Caco-2 (cell line): Measurements from ENCODE around the gene IL16. TPM values are rescaled to one million over a fixed set of nuclear protein-coding genes. Genes with fewer than 3 reads are reported as not detected.

Experiments used
- BruUV-seq: library from RNA; stranded (reverse); fragments of 400-500 nt; replicated peaks from 2 replicates; lab custom pipeline; 2021; lab: Mats Ljungman, UMichigan
- CTCF ChIA-PET: fragments of 300-600 bp; sonication (Branson Sonifier 250); formaldehyde crosslinking; loops from one replicate; lab custom pipeline; 2022; ENCODE audit warnings: antibody characterized with exemption; lab: Charles Lee
- POLR2A ChIA-PET: fragments of 300-600 bp; sonication (Branson Sonifier 250); formaldehyde crosslinking; loops from one replicate; lab custom pipeline; 2022; ENCODE audit warnings: antibody characterized with exemption; lab: Charles Lee
- DNase-seq, 2 experiments: peaks; one replicate each; pipeline versions ENCODE4 v3.0.0 to v3.0.0-alpha.2; 2020 to 2022
- H3K27me3 ChIP-seq: replicated peaks from 2 replicates; pipeline ENCODE4 v1.6.0; 2011; ENCODE audit warnings: low read length; ENCODE audit not compliant: control insufficient read depth, insufficient read depth
- H3K36me3 ChIP-seq: 2 replicates; pipeline ENCODE4 v1.5.1; 2011; ENCODE audit warnings: low read length; ENCODE audit not compliant: control insufficient read depth, insufficient read depth
- H3K4me1 ChIP-seq: fragments of 250-450 bp; sonication (Bioruptor Pico); 2 replicates; pipeline ENCODE4 v1.5.1; 2020; ENCODE audit warnings: mild to moderate bottlenecking
- H3K4me3 ChIP-seq: 2 replicates; pipeline ENCODE4 v1.5.1; 2011; ENCODE audit warnings: low read depth, mild to moderate bottlenecking, control low read depth, low read length
- H3K9me3 ChIP-seq: fragments of 250-450 bp; sonication (Bioruptor Pico); 2 replicates; pipeline ENCODE4 v1.5.1; 2020; ENCODE audit warnings: mild to moderate bottlenecking, moderate library complexity
- H3K27ac Mint-ChIP-seq: one replicate; pipeline ENCODE4 v1.8.0; 2022; ENCODE audit warnings: mixed read lengths; ENCODE audit not compliant: unreplicated experiment
- H3K27me3 Mint-ChIP-seq: one replicate; pipeline ENCODE4 v1.8.0; 2022; ENCODE audit warnings: mixed read lengths; ENCODE audit not compliant: insufficient read depth, unreplicated experiment
- H3K36me3 Mint-ChIP-seq: one replicate; pipeline ENCODE4 v1.8.0; 2022; ENCODE audit warnings: mild to moderate bottlenecking, mixed read lengths; ENCODE audit not compliant: insufficient read depth, unreplicated experiment
- H3K4me1 Mint-ChIP-seq: one replicate; pipeline ENCODE4 v1.8.0; 2022; ENCODE audit warnings: low read depth, mixed read lengths; ENCODE audit not compliant: unreplicated experiment
- H3K4me3 Mint-ChIP-seq: one replicate; pipeline ENCODE4 v1.8.0; 2022; ENCODE audit warnings: mild to moderate bottlenecking, moderate library complexity, mixed read lengths; ENCODE audit not compliant: unreplicated experiment
- H3K9me3 Mint-ChIP-seq: one replicate; pipeline ENCODE4 v1.8.0; 2022; ENCODE audit warnings: mixed read lengths; ENCODE audit not compliant: unreplicated experiment
- intact Hi-C: fragments of 100-400 bp; cut with micrococcal nuclease; formaldehyde crosslinking; loops from one replicate; pipeline ENCODE4 v1.10.0; 2022; ENCODE audit not compliant: unreplicated experiment
- total RNA-seq: library from RNA; stranded (reverse); gene quantifications from 2 replicates; pipeline ENCODE4 v1.2.3, GENCODE V29; 2022
- TF ChIP-seq, protein P1 (sequence below), 2 experiments: fragments of 200-600 bp in 1 of 2; IDR thresholded peaks; 1 replicate in 1 of 2; 2 replicates in 1 of 2; pipeline versions ENCODE4 v1.5.1 to v1.8.0; 2011 to 2022; ENCODE audit warnings: antibody characterized with exemption in 1 of 2, control low read depth in 1 of 2, inconsistent platforms in 1 of 2, low read depth in 1 of 2, low read length in 1 of 2, mild to moderate bottlenecking in 1 of 2, moderate library complexity in 1 of 2; ENCODE audit not compliant: insufficient read depth in 1 of 2, severe bottlenecking in 1 of 2, unreplicated experiment in 1 of 2

The IL16 gene
- total RNA-seq, 1 experiment from 2014 or later = not detected

- no peaks in the 10 kb centered on the region for H3K9me3 Mint-ChIP-seq
- no peak for DNase-seq
- Histone ChIP-seq H3K4me1 (no peaks in the 10 kb centered on the region), H3K27me3 (no peaks in the 10 kb centered on the region), H3K36me3 (no peaks in the 10 kb centered on the region), H3K9me3 (no peaks in the 10 kb centered on the region), H3K4me3 (no peak overlapping the region)
- TF ChIP-seq, protein P1, sequence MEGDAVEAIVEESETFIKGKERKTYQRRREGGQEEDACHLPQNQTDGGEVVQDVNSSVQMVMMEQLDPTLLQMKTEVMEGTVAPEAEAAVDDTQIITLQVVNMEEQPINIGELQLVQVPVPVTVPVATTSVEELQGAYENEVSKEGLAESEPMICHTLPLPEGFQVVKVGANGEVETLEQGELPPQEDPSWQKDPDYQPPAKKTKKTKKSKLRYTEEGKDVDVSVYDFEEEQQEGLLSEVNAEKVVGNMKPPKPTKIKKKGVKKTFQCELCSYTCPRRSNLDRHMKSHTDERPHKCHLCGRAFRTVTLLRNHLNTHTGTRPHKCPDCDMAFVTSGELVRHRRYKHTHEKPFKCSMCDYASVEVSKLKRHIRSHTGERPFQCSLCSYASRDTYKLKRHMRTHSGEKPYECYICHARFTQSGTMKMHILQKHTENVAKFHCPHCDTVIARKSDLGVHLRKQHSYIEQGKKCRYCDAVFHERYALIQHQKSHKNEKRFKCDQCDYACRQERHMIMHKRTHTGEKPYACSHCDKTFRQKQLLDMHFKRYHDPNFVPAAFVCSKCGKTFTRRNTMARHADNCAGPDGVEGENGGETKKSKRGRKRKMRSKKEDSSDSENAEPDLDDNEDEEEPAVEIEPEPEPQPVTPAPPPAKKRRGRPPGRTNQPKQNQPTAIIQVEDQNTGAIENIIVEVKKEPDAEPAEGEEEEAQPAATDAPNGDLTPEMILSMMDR (IDR thresholded peaks at IDR 0.05; ENCODE audit: insufficient read depth in 1 of 2, low read depth in 1 of 2, low read length in 1 of 2, severe bottlenecking in 1 of 2, unreplicated experiment in 1 of 2) = no peak
- peaks cover 19% of the 10 kb centered on the region for H3K27me3 Mint-ChIP-seq
- intact Hi-C loops = no loop called here
- ChIA-PET POLR2A (no interaction called here), CTCF (no interaction called here)
- H3K36me3 Mint-ChIP-seq = no peaks in the 10 kb centered on the region
- no peaks in the 10 kb centered on the region for H3K4me1 Mint-ChIP-seq
- no peak overlapping the region for H3K4me3 Mint-ChIP-seq
- BruUV-seq = no TSS peak
- H3K27ac Mint-ChIP-seq = no peak overlapping the region
Measured at GRCh38 chr15:81191701-81192100, 5.0 kb upstream of the IL16 start.

DNA sequence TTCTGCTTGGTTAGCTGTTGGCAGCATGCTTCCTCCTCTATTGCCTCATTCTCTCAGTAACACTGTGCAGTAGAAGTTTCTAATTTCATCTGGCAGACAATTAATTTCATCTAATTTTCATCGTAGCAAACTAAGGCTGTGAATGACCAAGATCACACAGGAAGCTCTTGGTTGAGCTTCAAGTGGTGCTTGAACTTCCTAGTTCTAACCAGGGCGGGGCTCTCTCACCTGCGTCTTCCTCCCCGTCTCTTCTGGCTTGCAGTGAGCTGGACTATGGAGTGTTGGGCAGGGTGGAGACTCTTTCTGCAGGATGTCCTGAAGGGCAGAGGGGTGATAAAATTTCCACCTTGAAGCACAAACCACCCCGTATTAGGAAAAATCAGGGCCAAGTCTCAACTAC, 2.0 kb upstream of the IL16 start:
- Mint-ChIP-seq H3K27me3 (peaks cover 23% of the 10 kb centered on the region), H3K4me1 (no peaks in the 10 kb centered on the region), H3K36me3 (no peaks in the 10 kb centered on the region), H3K9me3 (no peaks in the 10 kb centered on the region), H3K27ac (no peak overlapping the region), H3K4me3 (no peak overlapping the region)
- H3K9me3 ChIP-seq = no peaks in the 10 kb centered on the region
- BruUV-seq = no TSS peak
- H3K36me3 ChIP-seq = no peaks in the 10 kb centered on the region
- ChIA-PET CTCF (interaction anchor here (0.8 kb wide), 1 partner anchor 71 kb away, joined by 3 read pairs; no protein-coding TSS in a partner anchor), POLR2A (no interaction called here)
- no peak overlapping the region for H3K4me3 ChIP-seq
- intact Hi-C loops = no loop called here
- TF ChIP-seq, protein P1 (IDR thresholded peaks at IDR 0.05; ENCODE audit: insufficient read depth in 1 of 2, low read depth in 1 of 2, low read length in 1 of 2, severe bottlenecking in 1 of 2, unreplicated experiment in 1 of 2) = no peak
- no peaks in the 10 kb centered on the region for H3K27me3 ChIP-seq
- DNase-seq = no peak
- H3K4me1 ChIP-seq = no peaks in the 10 kb centered on the region

GRCh38 chr15:81195339-81195864, 1.3 kb upstream of the IL16 start:
- ChIA-PET CTCF (interaction anchor here (0.8 kb wide), 1 partner anchor 71 kb away, joined by 3 read pairs; no protein-coding TSS in a partner anchor), POLR2A (no interaction called here)
- Mint-ChIP-seq H3K27me3 (peaks cover 23% of the 10 kb centered on the region), H3K4me1 (no peaks in the 10 kb centered on the region), H3K36me3 (no peaks in the 10 kb centered on the region), H3K27ac (no peak overlapping the region), H3K4me3 (no peak overlapping the region), H3K9me3 (no peaks in the 10 kb centered on the region)
- Histone ChIP-seq H3K9me3 (no peaks in the 10 kb centered on the region), H3K4me3 (no peak overlapping the region), H3K27me3 (no peaks in the 10 kb centered on the region), H3K36me3 (no peaks in the 10 kb centered on the region), H3K4me1 (no peaks in the 10 kb centered on the region)
- BruUV-seq = no TSS peak
- DNase-seq = no peak
- intact Hi-C loops = no loop called here
- TF ChIP-seq, protein P1 (IDR thresholded peaks at IDR 0.05; ENCODE audit: insufficient read depth in 1 of 2, low read depth in 1 of 2, low read length in 1 of 2, severe bottlenecking in 1 of 2, unreplicated experiment in 1 of 2) = no peak
